Transverse colon (tissue), 4 donors: ENCODE results near the gene SLC40A1. TPM values are rescaled to one million over a fixed set of nuclear protein-coding genes. Genes with fewer than 3 reads are reported as not detected.
A peak's percentile ranks its signal among the peaks of the same experiment; 100 is the strongest.

Experiments
- DNase-seq: peaks from one replicate; pipeline ENCODE4 v3.0.0-alpha.2; 2019
- H3K27ac ChIP-seq, 4 donors: fragments of 200-600 bp; sonication (generic); 2 replicates each; pipeline ENCODE4 v1.5.1; 2016 to 2018; ENCODE audit warnings: inconsistent platforms in 4 of 4
- H3K27me3 ChIP-seq: fragments of 200-600 bp; sonication (generic); 2 replicates; pipeline ENCODE4 v1.5.1; 2017; ENCODE audit warnings: inconsistent platforms
- H3K36me3 ChIP-seq, 4 donors: fragments of 200-600 bp; sonication (generic); 2 replicates each; pipeline ENCODE4 v1.5.1; 2017 to 2019; ENCODE audit warnings: inconsistent platforms in 4 of 4
- H3K4me1 ChIP-seq, 4 donors: fragments of 200-600 bp; sonication (generic); 2 replicates each; pipeline ENCODE4 v1.5.1; 2017 to 2020; ENCODE audit warnings: inconsistent platforms in 4 of 4
- H3K4me3 ChIP-seq, 4 donors: fragments of 200-600 bp; sonication (generic); 1 replicate in 1 of 4; 2 replicates in 3 of 4; pipeline versions ENCODE4 v1.5.1 to v1.6.1; 2017 to 2019; ENCODE audit warnings: inconsistent platforms in 4 of 4
- H3K9me3 ChIP-seq, 2 donors: fragments of 200-600 bp; sonication (generic); 2 replicates each; pipeline ENCODE4 v1.5.1; 2017 to 2019; ENCODE audit warnings: inconsistent platforms in 2 of 2
- CTCF ChIP-seq, 5 experiments: fragments of 200-600 bp in 3 of 5; fragments of 450-650 bp in 2 of 5; sonication (generic) in 3 of 5; IDR thresholded peaks; 1 replicate in 2 of 5; 2 replicates in 3 of 5; pipeline ENCODE4 v1.5.1; 2016 to 2017; ENCODE audit warnings: antibody characterized with exemption in 5 of 5, inconsistent platforms in 3 of 5, mild to moderate bottlenecking in 2 of 5, moderate library complexity in 1 of 5
- EP300 ChIP-seq: sonication (generic); formaldehyde crosslinking; IDR thresholded peaks from one replicate; pipeline ENCODE4 v1.6.1; 2017; ENCODE audit warnings: antibody characterized with exemption, low read depth
- POLR2A ChIP-seq: fragments of 450-650 bp; IDR thresholded peaks from one replicate; pipeline ENCODE4 v1.6.1; 2016; ENCODE audit warnings: antibody characterized with exemption, mild to moderate bottlenecking, moderate library complexity
- POLR2AphosphoS5 ChIP-seq, 3 donors: sonication (generic); formaldehyde crosslinking; IDR thresholded peaks; one replicate each; pipeline ENCODE4 v1.6.1; 2016; ENCODE audit warnings: antibody characterized with exemption in 3 of 3
- WGBS, 2 donors: methylation state at CpG; one replicate each; pipeline ENCODE4 v1.1.5; 2018; ENCODE audit warnings: low coverage in 1 of 2; 5-methylcytosine and 5-hydroxymethylcytosine counted together
- in situ Hi-C, 4 donors: fragments of 200-750 bp; cut with MboI; loops; one replicate each; pipeline versions ENCODE4 v1.15.0 to v1.15.1; 2017; ENCODE audit warnings: low sequenced_read_pairs in 3 of 4, low pct_ligation_motif_present in 1 of 4, low pct_unique_long_range_greater_than_20kb in 1 of 4
- intact Hi-C: fragments of 100-400 bp; cut with DNase I; formaldehyde crosslinking; loops from one replicate; pipeline ENCODE4 v1.15.1; 2023; ENCODE audit warnings: low total_unique reads
- total RNA-seq, 4 donors: library from RNA; depleted of rRNA; stranded (reverse); fragments of >200 nt; gene quantifications; one replicate each; pipeline ENCODE4 v1.1.0, GENCODE V29; 2016

The SLC40A1 gene
- total RNA-seq, 4 donors from 2014 or later: 26.3 to 345 (median 186) TPM

GRCh38 chr2:189521699-189522434, 58.7 kb downstream of the SLC40A1 start:
- Histone ChIP-seq H3K4me1 (peaks cover 7 to 43% (median 21%) of the 10 kb centered on the region in 4 donors), H3K36me3 (no peaks in the 10 kb centered on the region), H3K27me3 (no peaks in the 10 kb centered on the region), H3K4me3 (no peak overlapping the region), H3K27ac (peak overlapping the region; percentile 71 to 83 (median 78)), H3K9me3 (no peaks in the 10 kb centered on the region)
- no peak for DNase-seq
- TF ChIP-seq EP300 (no peak), CTCF (IDR thresholded peaks at IDR 0.05) (peak in 1 of 5 experiments; percentile 28)
- 69 to 84% methylated on average over 2 of the region's 2 CpGs for WGBS, 2 donors
- in situ Hi-C loops: no loop called here
- intact Hi-C loops: no loop called here

- Histone ChIP-seq H3K27me3 (no peaks in the 10 kb centered on the region), H3K27ac (no peak overlapping the region), H3K4me1 (peaks cover 7 to 38% (median 21%) of the 10 kb centered on the region in 4 donors), H3K36me3 (no peaks in the 10 kb centered on the region), H3K4me3 (no peak overlapping the region), H3K9me3 (no peaks in the 10 kb centered on the region)
- intact Hi-C loops (no loop called here), in situ Hi-C loops (no loop called here)
- no peak for DNase-seq
- TF ChIP-seq CTCF (IDR thresholded peaks at IDR 0.05): no peak
- no peak for TF ChIP-seq EP300
- TF ChIP-seq POLR2A: no peak
- no peak for TF ChIP-seq POLR2AphosphoS5 (IDR thresholded peaks at IDR 0.05)
- WGBS, 2 donors: 85 to 90% methylated on average over 6 of the region's 6 CpGs
Measured at GRCh38 chr2:189519631-189520387, 60.8 kb downstream of the SLC40A1 start.

GRCh38 chr2:189517847-189518535, 62.6 kb downstream of the SLC40A1 start:
- 67 to 91% methylated on average over 1 to 6 of the region's 6 CpGs for WGBS, 2 donors
- DNase-seq: no peak
- Histone ChIP-seq H3K36me3 (no peaks in the 10 kb centered on the region), H3K9me3 (no peaks in the 10 kb centered on the region), H3K4me1 (peaks cover under 1 to 21% (median 11%) of the 10 kb centered on the region in 4 donors), H3K27me3 (no peaks in the 10 kb centered on the region), H3K4me3 (no peak overlapping the region), H3K27ac (no peak overlapping the region)
- in situ Hi-C loops (no loop called here), intact Hi-C loops (no loop called here)
- TF ChIP-seq POLR2A: no peak
- no peak for TF ChIP-seq POLR2AphosphoS5 (IDR thresholded peaks at IDR 0.05)
- TF ChIP-seq EP300: no peak
- no peak for TF ChIP-seq CTCF (IDR thresholded peaks at IDR 0.05)

GRCh38 chr2:189516546-189516945, 64.0 kb downstream of the SLC40A1 start:
- 50 to 53% methylated on average over 3 of the region's 3 CpGs for WGBS, 2 donors
- no peak overlapping the region for H3K27ac ChIP-seq
- no peaks in the 10 kb centered on the region for H3K9me3 ChIP-seq
- DNase-seq: no peak
- intact Hi-C loops (no loop called here), in situ Hi-C loops (no loop called here)
- no peak overlapping the region for H3K4me3 ChIP-seq
- no peak for TF ChIP-seq EP300
- no peak for TF ChIP-seq POLR2AphosphoS5 (IDR thresholded peaks at IDR 0.05)
- no peak for TF ChIP-seq POLR2A
- TF ChIP-seq CTCF (IDR thresholded peaks at IDR 0.05): no peak
- no peaks in the 10 kb centered on the region for H3K36me3 ChIP-seq
- H3K4me1 ChIP-seq: peaks cover 0 to 7% (median 2%) of the 10 kb centered on the region in 4 donors
- H3K27me3 ChIP-seq: no peaks in the 10 kb centered on the region
